Measurements from ENCODE around the gene PSME3IP1.

PSME3IP1 gene

DNA sequence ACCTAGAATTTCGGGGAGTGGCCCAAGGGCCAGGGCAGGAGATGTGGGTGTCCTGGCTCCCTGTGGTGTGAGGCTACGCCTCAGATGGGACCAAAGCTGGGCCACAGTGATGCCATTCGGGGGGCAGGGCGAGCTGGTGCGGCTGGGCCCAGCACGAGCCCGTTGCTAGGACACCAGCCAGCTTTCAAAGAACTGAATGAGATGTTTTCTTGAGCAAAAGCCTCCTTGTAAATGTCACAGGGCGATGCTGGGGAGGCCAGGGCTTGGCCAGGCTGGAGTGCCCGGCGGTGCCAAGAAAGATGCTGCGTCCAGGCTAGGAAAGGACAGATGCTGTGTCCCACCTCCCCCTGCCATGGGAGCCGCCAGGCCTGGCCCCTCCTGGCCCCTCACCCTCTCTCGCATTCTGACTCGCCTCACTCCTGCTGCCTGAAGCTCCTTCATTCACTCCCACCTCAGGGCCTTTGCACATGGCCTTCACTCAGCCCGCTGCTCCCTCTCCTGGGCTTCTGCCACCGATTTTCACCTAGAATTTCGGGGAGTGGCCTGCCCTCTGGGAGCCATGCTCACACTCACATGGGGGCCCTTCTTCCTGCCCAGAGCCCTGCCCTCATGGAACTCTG, 54.4 kb downstream of the PSME3IP1 start:
- TF ChIP-seq GABPA (IDR thresholded peaks at IDR 0.05; ENCODE audit: low read depth) = no peak
- no peak for TF ChIP-seq SPI1 (IDR thresholded peaks at IDR 0.05; ENCODE audit: borderline replicate concordance, low read depth)
- TF ChIP-seq, protein P1, sequence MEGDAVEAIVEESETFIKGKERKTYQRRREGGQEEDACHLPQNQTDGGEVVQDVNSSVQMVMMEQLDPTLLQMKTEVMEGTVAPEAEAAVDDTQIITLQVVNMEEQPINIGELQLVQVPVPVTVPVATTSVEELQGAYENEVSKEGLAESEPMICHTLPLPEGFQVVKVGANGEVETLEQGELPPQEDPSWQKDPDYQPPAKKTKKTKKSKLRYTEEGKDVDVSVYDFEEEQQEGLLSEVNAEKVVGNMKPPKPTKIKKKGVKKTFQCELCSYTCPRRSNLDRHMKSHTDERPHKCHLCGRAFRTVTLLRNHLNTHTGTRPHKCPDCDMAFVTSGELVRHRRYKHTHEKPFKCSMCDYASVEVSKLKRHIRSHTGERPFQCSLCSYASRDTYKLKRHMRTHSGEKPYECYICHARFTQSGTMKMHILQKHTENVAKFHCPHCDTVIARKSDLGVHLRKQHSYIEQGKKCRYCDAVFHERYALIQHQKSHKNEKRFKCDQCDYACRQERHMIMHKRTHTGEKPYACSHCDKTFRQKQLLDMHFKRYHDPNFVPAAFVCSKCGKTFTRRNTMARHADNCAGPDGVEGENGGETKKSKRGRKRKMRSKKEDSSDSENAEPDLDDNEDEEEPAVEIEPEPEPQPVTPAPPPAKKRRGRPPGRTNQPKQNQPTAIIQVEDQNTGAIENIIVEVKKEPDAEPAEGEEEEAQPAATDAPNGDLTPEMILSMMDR (IDR thresholded peaks at IDR 0.05; ENCODE audit: insufficient read depth, low read length) = no peak
- no peak for TF ChIP-seq POLR2AphosphoS5 (IDR thresholded peaks at IDR 0.05; ENCODE audit: low read depth)
- TF ChIP-seq, protein P2, sequence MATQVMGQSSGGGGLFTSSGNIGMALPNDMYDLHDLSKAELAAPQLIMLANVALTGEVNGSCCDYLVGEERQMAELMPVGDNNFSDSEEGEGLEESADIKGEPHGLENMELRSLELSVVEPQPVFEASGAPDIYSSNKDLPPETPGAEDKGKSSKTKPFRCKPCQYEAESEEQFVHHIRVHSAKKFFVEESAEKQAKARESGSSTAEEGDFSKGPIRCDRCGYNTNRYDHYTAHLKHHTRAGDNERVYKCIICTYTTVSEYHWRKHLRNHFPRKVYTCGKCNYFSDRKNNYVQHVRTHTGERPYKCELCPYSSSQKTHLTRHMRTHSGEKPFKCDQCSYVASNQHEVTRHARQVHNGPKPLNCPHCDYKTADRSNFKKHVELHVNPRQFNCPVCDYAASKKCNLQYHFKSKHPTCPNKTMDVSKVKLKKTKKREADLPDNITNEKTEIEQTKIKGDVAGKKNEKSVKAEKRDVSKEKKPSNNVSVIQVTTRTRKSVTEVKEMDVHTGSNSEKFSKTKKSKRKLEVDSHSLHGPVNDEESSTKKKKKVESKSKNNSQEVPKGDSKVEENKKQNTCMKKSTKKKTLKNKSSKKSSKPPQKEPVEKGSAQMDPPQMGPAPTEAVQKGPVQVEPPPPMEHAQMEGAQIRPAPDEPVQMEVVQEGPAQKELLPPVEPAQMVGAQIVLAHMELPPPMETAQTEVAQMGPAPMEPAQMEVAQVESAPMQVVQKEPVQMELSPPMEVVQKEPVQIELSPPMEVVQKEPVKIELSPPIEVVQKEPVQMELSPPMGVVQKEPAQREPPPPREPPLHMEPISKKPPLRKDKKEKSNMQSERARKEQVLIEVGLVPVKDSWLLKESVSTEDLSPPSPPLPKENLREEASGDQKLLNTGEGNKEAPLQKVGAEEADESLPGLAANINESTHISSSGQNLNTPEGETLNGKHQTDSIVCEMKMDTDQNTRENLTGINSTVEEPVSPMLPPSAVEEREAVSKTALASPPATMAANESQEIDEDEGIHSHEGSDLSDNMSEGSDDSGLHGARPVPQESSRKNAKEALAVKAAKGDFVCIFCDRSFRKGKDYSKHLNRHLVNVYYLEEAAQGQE (IDR thresholded peaks at IDR 0.05; ENCODE audit: insufficient replicate concordance, low read depth) = no peak
- no peak for DNase-seq (ENCODE audit: low read depth in 1 of 2, low spot score in 1 of 2)
- Histone ChIP-seq H3K4me3 (replicated peaks; ENCODE audit: insufficient read depth, low read length) (no peak overlapping the region), H3K27me3 (ENCODE audit: insufficient read depth, poor library complexity, severe bottlenecking) (no peaks in the 10 kb centered on the region), H3K27ac (replicated peaks) (no peak overlapping the region)

DNA sequence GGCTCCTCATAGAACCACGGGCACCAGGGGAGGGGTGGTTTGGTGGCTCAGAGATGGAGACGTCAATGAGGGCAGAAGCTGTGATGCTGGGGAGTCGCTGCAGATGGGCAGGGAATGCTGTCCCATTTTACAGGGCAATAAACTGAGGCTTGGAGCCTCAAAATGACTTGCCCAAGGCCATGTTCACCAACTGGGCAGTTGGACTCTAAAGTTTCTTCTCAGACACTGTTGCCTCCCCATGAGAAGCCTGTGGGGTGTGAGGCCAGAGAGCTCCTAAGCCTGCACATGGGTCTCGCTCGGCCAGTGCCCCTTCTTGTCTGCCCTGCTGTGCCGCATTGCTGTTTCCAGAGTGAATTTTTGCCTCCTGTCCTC, 54.9 kb downstream of the PSME3IP1 start:
- Histone ChIP-seq H3K27ac (replicated peaks) (no peak overlapping the region), H3K4me3 (replicated peaks; ENCODE audit: insufficient read depth, low read length) (no peak overlapping the region), H3K27me3 (ENCODE audit: insufficient read depth, poor library complexity, severe bottlenecking) (no peaks in the 10 kb centered on the region)
- TF ChIP-seq, protein P2 (IDR thresholded peaks at IDR 0.05; ENCODE audit: insufficient replicate concordance, low read depth) = no peak
- TF ChIP-seq SPI1 (IDR thresholded peaks at IDR 0.05; ENCODE audit: borderline replicate concordance, low read depth) (no peak), GABPA (IDR thresholded peaks at IDR 0.05; ENCODE audit: low read depth) (no peak)
- TF ChIP-seq, protein P1 (IDR thresholded peaks at IDR 0.05; ENCODE audit: insufficient read depth, low read length) = no peak
- DNase-seq (ENCODE audit: low read depth in 1 of 2, low spot score in 1 of 2) = no peak

DNA sequence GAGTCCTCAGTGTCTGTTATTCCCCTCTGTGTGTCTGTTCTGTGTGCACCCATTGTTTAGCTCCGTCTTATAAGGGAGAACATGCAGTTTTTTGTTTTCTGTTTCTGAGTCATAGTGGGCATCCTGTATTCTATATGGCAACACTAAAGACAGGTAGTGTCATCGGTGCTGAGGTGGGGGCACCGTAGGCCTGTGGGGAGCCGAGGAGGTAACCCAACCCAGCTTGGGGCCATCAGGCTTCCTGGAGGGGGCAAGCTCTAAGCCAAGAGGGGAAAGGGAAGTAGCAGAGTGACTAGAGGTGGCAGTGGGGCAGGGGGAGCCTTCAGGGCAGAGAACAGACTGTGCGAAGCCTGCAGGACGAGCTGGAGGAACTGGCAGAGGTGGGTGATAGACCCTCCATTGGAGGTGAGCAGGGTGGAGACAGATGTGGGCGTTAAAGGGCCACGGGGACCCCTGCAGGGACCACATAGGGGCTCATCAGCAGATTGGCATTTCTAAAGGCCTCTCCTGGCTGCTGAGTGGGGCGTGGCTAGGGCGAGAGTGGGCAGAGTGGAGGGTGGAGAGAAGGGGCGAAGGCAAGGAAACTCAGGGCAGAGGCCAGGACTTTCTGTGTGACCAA, 57.0 kb downstream of the PSME3IP1 start:
- Histone ChIP-seq H3K27me3 (ENCODE audit: insufficient read depth, poor library complexity, severe bottlenecking) (no peaks in the 10 kb centered on the region), H3K27ac (replicated peaks) (no peak overlapping the region; the same call in 1 of the 2 replicates), H3K4me3 (replicated peaks; ENCODE audit: insufficient read depth, low read length) (no peak overlapping the region)
- TF ChIP-seq, protein P2 (IDR thresholded peaks at IDR 0.05; ENCODE audit: insufficient replicate concordance, low read depth) = no peak
- TF ChIP-seq, protein P1 (IDR thresholded peaks at IDR 0.05; ENCODE audit: insufficient read depth, low read length) = no peak
- TF ChIP-seq SPI1 (IDR thresholded peaks at IDR 0.05; ENCODE audit: borderline replicate concordance, low read depth) (no peak), POLR2AphosphoS5 (IDR thresholded peaks at IDR 0.05; ENCODE audit: low read depth) (no peak), GABPA (IDR thresholded peaks at IDR 0.05; ENCODE audit: low read depth) (no peak)
- no peak for DNase-seq (ENCODE audit: low read depth in 1 of 2, low spot score in 1 of 2)
